HEK293T (cell line): ENCODE measurements around the gene RAB9B.
A peak's percentile ranks its signal among the peaks of the same experiment; 100 is the strongest.

Experiments
- CTCF ChIA-PET: fragments of 350-600 bp; formaldehyde crosslinking; extraction: SDS; loops from one replicate; lab custom pipeline; 2021; ENCODE audit warnings: antibody characterized with exemption, inconsistent platforms; lab: Yijun Ruan, JAX
- POLR2A ChIA-PET: fragments of 350-600 bp; formaldehyde crosslinking; extraction: SDS; loops from one replicate; lab custom pipeline; 2020; ENCODE audit warnings: antibody characterized with exemption, inconsistent platforms; lab: Yijun Ruan, JAX
- DNase-seq: peaks from one replicate; pipeline ENCODE4 v3.0.0; 2012; ENCODE audit warnings: mixed read lengths; ENCODE audit errors: extremely low spot score
- ARNT ChIP-seq: fragments of 450-650 bp; IDR thresholded peaks from 2 replicates; pipeline ENCODE4 v1.6.1; 2017; ENCODE audit warnings: mild to moderate bottlenecking
- BHLHE40 ChIP-seq: fragments of 450-650 bp; IDR thresholded peaks from 2 replicates; pipeline ENCODE4 v1.6.1; 2016; ENCODE audit warnings: mild to moderate bottlenecking, moderate library complexity, borderline replicate concordance
- CTBP1 ChIP-seq: fragments of 450-650 bp; IDR thresholded peaks from 2 replicates; pipeline ENCODE4 v1.6.1; 2016; ENCODE audit warnings: borderline replicate concordance
- ELF4 ChIP-seq: fragments of 450-650 bp; IDR thresholded peaks from 2 replicates; pipeline ENCODE4 v1.6.1; 2017; ENCODE audit warnings: antibody characterized with exemption
- FOXA1 ChIP-seq: fragments of 450-650 bp; IDR thresholded peaks from 2 replicates; pipeline ENCODE4 v1.6.1; 2016; ENCODE audit warnings: mild to moderate bottlenecking
- FOXK2 ChIP-seq: fragments of 450-650 bp; IDR thresholded peaks from 2 replicates; pipeline ENCODE4 v1.6.1; 2016; ENCODE audit warnings: mild to moderate bottlenecking
- FOXM1 ChIP-seq: fragments of 450-650 bp; IDR thresholded peaks from 2 replicates; pipeline ENCODE4 v1.6.1; 2017; ENCODE audit warnings: mild to moderate bottlenecking, borderline replicate concordance
- HDGF ChIP-seq: fragments of 450-650 bp; IDR thresholded peaks from 2 replicates; pipeline ENCODE4 v1.6.1; 2017; ENCODE audit warnings: antibody characterized with exemption, borderline replicate concordance
- L3MBTL2 ChIP-seq: fragments of 450-650 bp; conservative IDR thresholded peaks from 2 replicates; pipeline ENCODE4 v1.6.1; 2016; ENCODE audit warnings: mild to moderate bottlenecking
- LEF1 ChIP-seq: fragments of 450-650 bp; IDR thresholded peaks from 2 replicates; pipeline ENCODE4 v1.6.1; 2017; ENCODE audit warnings: mild to moderate bottlenecking, borderline replicate concordance
- NFRKB ChIP-seq: fragments of 450-650 bp; IDR thresholded peaks from 2 replicates; pipeline ENCODE4 v1.6.1; 2016; ENCODE audit warnings: mild to moderate bottlenecking, moderate library complexity
- PKNOX1 ChIP-seq: fragments of 450-650 bp; IDR thresholded peaks from 2 replicates; pipeline ENCODE4 v1.6.1; 2016
- SP1 ChIP-seq: fragments of 450-650 bp; IDR thresholded peaks from 2 replicates; pipeline ENCODE4 v1.6.1; 2017
- SUZ12 ChIP-seq: fragments of 450-650 bp; IDR thresholded peaks from 2 replicates; pipeline ENCODE4 v1.6.1; 2016; ENCODE audit warnings: mild to moderate bottlenecking
- TARDBP ChIP-seq: fragments of 450-650 bp; IDR thresholded peaks from 2 replicates; pipeline ENCODE4 v1.6.1; 2016
- ZNF384 ChIP-seq: fragments of 450-650 bp; IDR thresholded peaks from 2 replicates; pipeline ENCODE4 v1.6.1; 2016

The RAB9B gene

GRCh38 chrX:103792916-103793544, 39.0 kb downstream of the RAB9B start:
- DNase-seq: no peak
- ChIA-PET CTCF (no interaction called here), POLR2A (no interaction called here)
- TF ChIP-seq LEF1 (no peak), CTBP1 (no peak), FOXA1 (no peak), BHLHE40 (no peak), TARDBP (no peak), ELF4 (no peak), PKNOX1 (no peak)

- CTCF ChIA-PET: interaction anchor here (0.7 to 1.3 kb wide), 2 partner anchors 11 to 84 kb away, joined by 3 read pairs; no protein-coding TSS in a partner anchor
- POLR2A ChIA-PET: interaction anchor here (0.8 kb wide), 1 partner anchor 23 kb away, joined by 3 read pairs; no protein-coding TSS in a partner anchor
- no peak for DNase-seq
Observed at GRCh38 chrX:103791826-103792485, 40.1 kb downstream of the RAB9B start.

GRCh38 chrX:103791228-103791627, 40.8 kb downstream of the RAB9B start:
- peak; percentile 43 for DNase-seq
- TF ChIP-seq BHLHE40 (no peak), SUZ12 (no peak), FOXK2 (no peak), FOXM1 (no peak), L3MBTL2 (no peak), LEF1 (no peak), HDGF (no peak), CTBP1 (no peak), SP1 (no peak), ZNF384 (no peak), PKNOX1 (no peak), NFRKB (no peak), FOXA1 (no peak), TARDBP (no peak), ELF4 (no peak), ARNT (no peak)
- POLR2A ChIA-PET: interaction anchor here (0.8 kb wide), 1 partner anchor 22 kb away, joined by 3 read pairs; no protein-coding TSS in a partner anchor
- CTCF ChIA-PET: interaction anchor here (0.7 to 1.3 kb wide), 2 partner anchors 10 to 83 kb away, joined by 3 read pairs; no protein-coding TSS in a partner anchor

More at GRCh38 chrX:103791826-103792485, 40.1 kb downstream of the RAB9B start:
- TF ChIP-seq FOXA1 (no peak), FOXM1 (no peak), L3MBTL2 (no peak), NFRKB (no peak), PKNOX1 (no peak), ARNT (no peak), CTBP1 (no peak), FOXK2 (no peak)

GRCh38 chrX:103789004-103789403, 43.1 kb downstream of the RAB9B start:
- DNase-seq: no peak
- no peak for TF ChIP-seq HDGF
- no peak for TF ChIP-seq ZNF384
- TF ChIP-seq BHLHE40: no peak
- no peak for TF ChIP-seq ELF4
- no peak for TF ChIP-seq L3MBTL2
- no peak for TF ChIP-seq NFRKB
- no peak for TF ChIP-seq ARNT
- no peak for TF ChIP-seq SP1
- no peak for TF ChIP-seq SUZ12
- TF ChIP-seq PKNOX1: no peak
- TF ChIP-seq FOXK2: no peak
- no peak for TF ChIP-seq LEF1
- TF ChIP-seq TARDBP: no peak
- ChIA-PET POLR2A (no interaction called here), CTCF (interaction anchor here (1.4 kb wide), 1 partner anchor 15 kb away, joined by 3 read pairs; no protein-coding TSS in a partner anchor)

- ChIA-PET POLR2A (interaction anchor here (1.0 kb wide), 1 partner anchor 53 kb away, joined by 3 read pairs; no protein-coding TSS in a partner anchor), CTCF (interaction anchor here (1.0 to 1.1 kb wide), 2 partner anchors 9 to 294 kb away, joined by 3 read pairs; no protein-coding TSS in a partner anchor)
- TF ChIP-seq HDGF (no peak), TARDBP (no peak), LEF1 (no peak), SUZ12 (no peak), FOXM1 (no peak), ARNT (no peak), SP1 (no peak), FOXA1 (no peak), BHLHE40 (no peak), ELF4 (no peak), ZNF384 (no peak)
- DNase-seq: no peak
Observed at GRCh38 chrX:103783971-103784370, 48.1 kb downstream of the RAB9B start.
